EL (cell line): ENCODE data around the gene EMP3.
A peak's percentile ranks its signal among the peaks of the same experiment; 100 is the strongest.
"Not testable (repeated sequence)": the region's sequence is repeated elsewhere in the genome, so short reads cannot be mapped to it uniquely, and the experiment has no call there.

ENCODE experiments used
- DNase-seq: peaks from one replicate; pipeline ENCODE4 v3.0.0-alpha.2; 2016

Gene EMP3

GRCh38 chr19:48325265-48325910 lies at the start of gene EMP3:
Gene EMP3, plus strand, starts transcription at chr19:48325552. Its CDS starts 1,293 bp downstream, at chr19:48326845.
- peak; percentile 93 for DNase-seq

GRCh38 chr19:48279747-48280146 lies 45.6 kb upstream of the EMP3 start:
- DNase-seq = no peak

- peak; percentile 99 for DNase-seq
Measured at GRCh38 chr19:48283908-48284307, 41.4 kb upstream of the EMP3 start.

GRCh38 chr19:48284896-48285295 lies 40.5 kb upstream of the EMP3 start:
- peak; percentile 77 for DNase-seq

- no peak for DNase-seq
Measured at GRCh38 chr19:48287748-48288147, 37.6 kb upstream of the EMP3 start.

GRCh38 chr19:48290401-48290770 lies 35.0 kb upstream of the EMP3 start:
- DNase-seq = peak; percentile 81

GRCh38 chr19:48290771-48291488 lies 34.4 kb upstream of the EMP3 start:
- DNase-seq = peak; percentile 84

- DNase-seq = not testable (repeated sequence)
Measured at GRCh38 chr19:48291489-48291815, 33.9 kb upstream of the EMP3 start.

- peak; percentile 88 for DNase-seq
Measured at GRCh38 chr19:48292798-48293197, 32.6 kb upstream of the EMP3 start.

- DNase-seq = no peak
Measured at GRCh38 chr19:48295458-48295857, 29.9 kb upstream of the EMP3 start.

- no peak for DNase-seq
Measured at GRCh38 chr19:48296963-48297734, 28.2 kb upstream of the EMP3 start.

- DNase-seq = no peak
Measured at GRCh38 chr19:48297975-48298374, 27.4 kb upstream of the EMP3 start.

- DNase-seq = no peak
Measured at GRCh38 chr19:48301886-48302599, 23.3 kb upstream of the EMP3 start.

GRCh38 chr19:48302600-48302959 lies 22.8 kb upstream of the EMP3 start:
- no peak for DNase-seq

- DNase-seq = no peak
Measured at GRCh38 chr19:48303367-48303766, 22.0 kb upstream of the EMP3 start.

- no peak for DNase-seq
Measured at GRCh38 chr19:48303866-48304265, 21.5 kb upstream of the EMP3 start.

- DNase-seq = peak; percentile 33
Measured at GRCh38 chr19:48308631-48309586, 16.4 kb upstream of the EMP3 start.

GRCh38 chr19:48309731-48310130 lies 15.6 kb upstream of the EMP3 start:
- DNase-seq = not testable (repeated sequence)

- no peak for DNase-seq
Measured at GRCh38 chr19:48310227-48310626, 15.1 kb upstream of the EMP3 start.

- DNase-seq = no peak
Measured at GRCh38 chr19:48311384-48311783, 14.0 kb upstream of the EMP3 start.

- no peak for DNase-seq
Measured at GRCh38 chr19:48315712-48316111, 9.6 kb upstream of the EMP3 start.

GRCh38 chr19:48317708-48317960 lies 7.7 kb upstream of the EMP3 start:
- DNase-seq = not testable (repeated sequence)
